Measurements from ENCODE around the gene CAMK2B. TPM values are rescaled to one million over a fixed set of nuclear protein-coding genes. Genes with fewer than 3 reads are reported as not detected.

Gene CAMK2B
- total and polyA plus RNA-seq, 2 of the 13 experiments (the other 11 are each of a cell fraction or from before 2014, with no cell fraction given) = 0.27 to 0.48 TPM

DNA sequence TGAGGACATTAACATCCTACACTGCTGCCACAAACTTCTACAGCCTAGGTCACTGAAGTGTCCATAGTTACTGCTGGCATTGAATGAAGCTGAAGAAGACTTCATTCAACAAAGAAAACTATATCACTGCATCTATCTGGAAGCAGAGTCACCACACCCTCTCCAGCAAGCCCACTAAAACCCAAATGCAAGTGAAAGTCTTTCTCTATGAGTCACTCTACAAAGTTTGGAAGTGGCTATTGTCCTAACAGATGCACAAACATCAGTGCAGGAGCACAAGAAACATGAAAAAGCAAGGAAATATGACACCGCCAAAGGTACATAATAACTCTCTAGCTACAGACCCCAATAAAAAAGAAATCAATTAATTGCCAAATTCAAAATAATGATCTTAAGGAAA is 43.5 kb upstream of the CAMK2B start:
- Histone ChIP-seq H3K9me3 (ENCODE audit: low read length) (no peaks in the 10 kb centered on the region), H3K4me3 (replicated peaks in 1 of 3; ENCODE audit: insufficient read depth in 1 of 3, low read depth in 2 of 3, low read length in 3 of 3) (no peak overlapping the region), H3K79me2 (ENCODE audit: insufficient read depth, low read length) (no peaks in the 10 kb centered on the region), H3K36me3 (replicated peaks in 1 of 2; ENCODE audit: control insufficient read depth in 1 of 2, insufficient read depth in 2 of 2, low read length in 2 of 2) (no peaks in the 10 kb centered on the region), H4K20me1 (ENCODE audit: insufficient read depth, low read length) (no peaks in the 10 kb centered on the region), H3K9ac (ENCODE audit: insufficient read depth, low read depth, low read length) (no peak overlapping the region), H2AFZ (ENCODE audit: low read length) (no peak overlapping the region), H3K27ac (ENCODE audit: extremely low read length, insufficient read depth, low read length) (no peak overlapping the region), H3K4me2 (ENCODE audit: low read depth, low read length) (no peak overlapping the region), H3K4me1 (ENCODE audit: insufficient read depth, low read length) (0 out of 2 replicates have a peak, but pooled peaks cover 6% of the 10 kb centered on the region), H3K27me3 (ENCODE audit: control insufficient read depth in 1 of 2, insufficient read depth in 2 of 2, low read length in 2 of 2) (peaks cover 0 to 4% of the 10 kb centered on the region in 2 experiments; a peak in 1 of 5 replicates)
- BruUV-seq (replicated peaks) = no TSS peak
- intact Hi-C loops (cut with micrococcal nuclease; ENCODE audit: unreplicated experiment) (no loop called here), in situ Hi-C loops (cut with HindIII; ENCODE audit: extremely low pct_ligation_motif_present, low pct_unique_long_range_greater_than_20kb) (no loop called here)
- DNase-seq (ENCODE audit: low spot score) (peak; percentile 16), FAIRE-seq (no peak), ATAC-seq (no peak)
- TF ChIP-seq FOSL2 (CRISPR knock-in tag; IDR thresholded peaks at IDR 0.05) (peak; percentile 22; the same call in 1 of the 2 replicates), CBX5 (CRISPR knock-in tag; IDR thresholded peaks at IDR 0.05; ENCODE audit: borderline replicate concordance) (no peak), SOX5 (CRISPR knock-in tag; IDR thresholded peaks at IDR 0.05; ENCODE audit: borderline replicate concordance) (0 out of 2 replicates have a peak, but pooled peaks have one; percentile 19)
- ChIA-PET POLR2A (no interaction called here), CTCF (ENCODE audit: low intra/inter-chr PET ratio, low total read pairs) (no interaction called here)
- WGBS (ENCODE audit: low lambda C conversion rate) = 54% methylated on average over 1 of the region's 1 CpG

- TF ChIP-seq CHD2 (IDR thresholded peaks at IDR 0.05; ENCODE audit: low read depth, low read length) = no peak
- no peak for TF ChIP-seq LBX2 (CRISPR knock-in tag; IDR thresholded peaks at IDR 0.05; ENCODE audit: borderline replicate concordance)
- no peak for TF ChIP-seq FIP1L1 (IDR thresholded peaks at IDR 0.05; ENCODE audit: borderline replicate concordance, insufficient read depth, low read depth, low read length)
- TF ChIP-seq ZNF501 (CRISPR knock-in tag; IDR thresholded peaks at IDR 0.05) = no peak
- no peak for TF ChIP-seq ZNF333 (CRISPR knock-in tag; IDR thresholded peaks at IDR 0.05; ENCODE audit: borderline replicate concordance)
- TF ChIP-seq MIER2 (CRISPR knock-in tag; IDR thresholded peaks at IDR 0.05) = no peak
- no peak for TF ChIP-seq ZHX2 (IDR thresholded peaks at IDR 0.05; ENCODE audit: low read depth)
- TF ChIP-seq ZHX2 (CRISPR knock-in tag; IDR thresholded peaks at IDR 0.05; ENCODE audit: borderline replicate concordance) = no peak
- in situ Hi-C loops (cut with HindIII; ENCODE audit: extremely low pct_ligation_motif_present, low pct_unique_long_range_greater_than_20kb) (no loop called here), intact Hi-C loops (cut with micrococcal nuclease; ENCODE audit: unreplicated experiment) (no loop called here)
- H3K4me3 ChIP-seq (replicated peaks in 1 of 3; ENCODE audit: insufficient read depth in 1 of 3, low read depth in 2 of 3, low read length in 3 of 3) = no peak overlapping the region
- no peak overlapping the region for H3K9ac ChIP-seq (ENCODE audit: insufficient read depth, low read depth, low read length)
- H4K20me1 ChIP-seq (ENCODE audit: insufficient read depth, low read length) = no peaks in the 10 kb centered on the region
- H2AFZ ChIP-seq (ENCODE audit: low read length) = no peak overlapping the region
- BruUV-seq (replicated peaks) = no TSS peak
- H3K79me2 ChIP-seq (ENCODE audit: insufficient read depth, low read length) = no peaks in the 10 kb centered on the region
- peaks cover 0 to 4% of the 10 kb centered on the region in 2 experiments; a peak in 1 of 5 replicates for H3K27me3 ChIP-seq (ENCODE audit: control insufficient read depth in 1 of 2, insufficient read depth in 2 of 2, low read length in 2 of 2)
- ChIA-PET POLR2A (no interaction called here), CTCF (ENCODE audit: low intra/inter-chr PET ratio, low total read pairs) (no interaction called here)
- FAIRE-seq (no peak), ATAC-seq (no peak), DNase-seq (ENCODE audit: low spot score) (no peak)
- H3K4me2 ChIP-seq (ENCODE audit: low read depth, low read length) = no peak overlapping the region
- no peaks in the 10 kb centered on the region for H3K9me3 ChIP-seq (ENCODE audit: low read length)
- H3K27ac ChIP-seq (ENCODE audit: extremely low read length, insufficient read depth, low read length) = no peak overlapping the region
- no peaks in the 10 kb centered on the region for H3K36me3 ChIP-seq (replicated peaks in 1 of 2; ENCODE audit: control insufficient read depth in 1 of 2, insufficient read depth in 2 of 2, low read length in 2 of 2)
- H3K4me1 ChIP-seq (ENCODE audit: insufficient read depth, low read length) = 0 out of 2 replicates have a peak, but pooled peaks cover 6% of the 10 kb centered on the region
These were observed 43.1 kb upstream of the CAMK2B start for GRCh38 chr7:44368455-44368854.
